GM15510 (cell line): Measurements from ENCODE around the gene SLC12A5.

Source experiments
- POLR2A ChIP-seq: IDR thresholded peaks from 3 replicates; pipeline ENCODE4 v1.6.1; 2011; ENCODE audit warnings: borderline replicate concordance; ENCODE audit not compliant: insufficient read length; ENCODE audit errors: extremely low read depth

Gene SLC12A5

DNA sequence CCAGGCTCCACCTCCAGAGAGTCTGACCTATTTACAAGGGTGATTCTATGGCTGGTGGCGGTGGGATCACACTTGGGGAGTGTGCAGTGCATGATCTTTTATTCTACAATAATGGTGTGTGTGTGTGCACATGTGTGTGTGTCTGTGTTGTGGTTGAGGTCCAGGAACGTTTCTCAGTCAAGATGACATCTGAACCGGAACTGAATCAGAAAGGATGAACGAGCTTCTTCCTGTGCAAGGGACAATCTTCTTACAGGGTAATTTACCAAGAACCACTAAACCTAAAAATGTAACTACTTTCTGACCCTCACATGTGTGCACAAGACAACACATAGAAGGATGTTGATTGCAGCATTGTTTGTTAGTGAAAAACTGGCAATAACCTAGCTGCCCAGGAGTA, 11.7 kb upstream of the SLC12A5 start:
- no peak for TF ChIP-seq POLR2A

DNA sequence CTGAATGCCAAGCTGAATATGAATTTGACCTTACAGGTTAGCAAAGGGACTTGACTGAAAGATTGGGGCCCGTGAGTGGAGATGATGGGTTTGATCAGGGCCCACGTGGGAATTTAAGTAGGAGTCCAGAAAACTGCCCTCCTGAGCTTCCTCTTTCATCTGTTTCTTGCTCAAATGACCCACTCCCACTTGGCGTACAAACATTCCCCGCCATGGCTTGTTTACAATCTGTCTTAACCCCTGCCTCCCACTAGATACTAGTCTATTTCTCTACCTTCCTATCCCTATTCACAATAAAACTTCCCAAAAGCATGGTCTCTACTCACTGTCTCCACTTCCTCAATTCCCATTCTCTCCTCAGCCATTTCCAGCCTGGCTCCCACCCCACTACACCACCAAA, 10.9 kb upstream of the SLC12A5 start:
- TF ChIP-seq POLR2A = no peak

DNA sequence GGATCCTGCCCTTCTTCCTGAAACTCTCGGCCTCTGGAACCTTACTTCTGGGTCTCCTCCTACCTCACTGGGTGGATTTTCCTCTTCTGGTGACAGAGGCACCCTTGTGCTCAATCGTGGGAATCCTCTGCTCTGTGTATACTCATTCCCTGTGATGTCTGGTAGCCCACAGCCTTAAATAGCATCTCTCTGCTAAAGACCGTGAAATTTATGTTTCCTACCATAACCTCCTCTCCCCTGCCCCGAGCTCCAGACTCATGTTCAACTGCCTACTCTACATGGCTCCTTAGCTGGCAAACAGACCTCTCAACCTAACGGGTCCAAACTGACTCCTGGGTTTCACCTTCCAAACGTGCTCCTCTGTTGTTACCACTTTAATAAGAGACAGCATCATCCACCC, 10.4 kb upstream of the SLC12A5 start:
- no peak for TF ChIP-seq POLR2A

DNA sequence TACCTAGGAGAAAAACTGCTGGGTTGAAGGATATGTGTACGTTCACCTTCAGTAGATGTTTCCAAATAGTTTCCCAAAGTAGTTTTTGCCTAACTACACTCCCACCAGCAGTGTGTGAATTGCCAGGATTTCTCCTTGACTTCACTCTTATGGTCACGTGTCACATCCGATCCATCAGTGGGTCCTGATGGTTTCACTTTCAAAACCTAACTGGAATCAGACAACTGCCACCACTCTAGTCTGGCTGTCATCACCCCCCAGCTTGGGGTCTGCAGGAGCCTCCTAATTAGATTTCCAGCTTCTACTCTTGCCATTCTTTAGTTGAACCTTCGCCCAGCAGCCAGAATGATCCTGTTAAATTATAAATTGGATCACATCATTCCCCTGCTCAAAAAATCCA, 8.5 kb upstream of the SLC12A5 start:
- TF ChIP-seq POLR2A = no peak

DNA sequence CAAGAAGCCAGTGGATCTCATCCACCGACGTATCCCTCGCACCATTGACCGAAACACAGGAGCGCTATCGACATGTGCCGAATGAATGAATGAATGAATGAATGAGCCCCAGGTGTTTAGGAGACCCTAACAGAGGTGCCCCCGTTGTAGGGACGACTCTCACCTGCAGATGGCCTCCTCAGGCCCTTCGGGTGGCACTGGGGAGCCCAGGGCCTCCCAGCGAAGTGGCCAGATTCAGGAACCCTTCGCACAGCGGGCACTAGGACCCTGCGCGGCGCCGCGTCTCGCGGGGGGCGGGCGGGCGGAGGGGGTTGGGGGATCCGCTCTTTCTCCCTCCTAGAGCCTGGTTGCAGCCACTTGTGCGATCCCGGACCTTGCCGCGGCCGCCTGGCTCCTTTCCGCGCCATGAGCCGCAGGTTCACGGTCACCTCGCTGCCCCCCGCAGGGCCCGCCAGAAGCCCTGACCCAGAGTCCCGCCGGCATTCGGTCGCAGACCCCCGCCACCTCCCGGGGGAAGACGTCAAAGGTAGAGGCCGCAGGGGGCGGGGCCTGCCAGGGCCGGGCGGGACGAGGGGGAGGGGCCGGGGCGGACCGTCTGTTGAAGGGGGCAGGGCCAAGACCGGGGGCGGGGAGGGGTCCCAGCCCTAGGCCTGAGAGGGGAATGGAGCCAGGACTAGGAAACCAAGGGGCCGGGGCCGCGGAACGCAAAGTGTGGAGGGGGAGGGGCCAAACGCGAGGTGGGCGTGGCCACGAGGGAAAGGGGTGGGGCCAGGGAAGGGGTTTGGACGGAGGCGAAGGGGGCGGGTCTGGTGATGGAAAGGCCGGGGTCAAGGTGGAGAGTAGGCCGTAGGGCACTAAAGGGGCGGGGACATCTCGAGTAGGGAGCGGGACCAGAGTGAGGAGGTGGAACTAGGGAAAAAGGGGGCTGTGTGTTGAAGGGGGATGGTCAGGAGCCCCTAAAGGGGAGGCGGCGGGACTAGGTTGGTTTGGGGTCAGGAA, 7.4 kb upstream of the SLC12A5 start:
- TF ChIP-seq POLR2A = no peak

DNA sequence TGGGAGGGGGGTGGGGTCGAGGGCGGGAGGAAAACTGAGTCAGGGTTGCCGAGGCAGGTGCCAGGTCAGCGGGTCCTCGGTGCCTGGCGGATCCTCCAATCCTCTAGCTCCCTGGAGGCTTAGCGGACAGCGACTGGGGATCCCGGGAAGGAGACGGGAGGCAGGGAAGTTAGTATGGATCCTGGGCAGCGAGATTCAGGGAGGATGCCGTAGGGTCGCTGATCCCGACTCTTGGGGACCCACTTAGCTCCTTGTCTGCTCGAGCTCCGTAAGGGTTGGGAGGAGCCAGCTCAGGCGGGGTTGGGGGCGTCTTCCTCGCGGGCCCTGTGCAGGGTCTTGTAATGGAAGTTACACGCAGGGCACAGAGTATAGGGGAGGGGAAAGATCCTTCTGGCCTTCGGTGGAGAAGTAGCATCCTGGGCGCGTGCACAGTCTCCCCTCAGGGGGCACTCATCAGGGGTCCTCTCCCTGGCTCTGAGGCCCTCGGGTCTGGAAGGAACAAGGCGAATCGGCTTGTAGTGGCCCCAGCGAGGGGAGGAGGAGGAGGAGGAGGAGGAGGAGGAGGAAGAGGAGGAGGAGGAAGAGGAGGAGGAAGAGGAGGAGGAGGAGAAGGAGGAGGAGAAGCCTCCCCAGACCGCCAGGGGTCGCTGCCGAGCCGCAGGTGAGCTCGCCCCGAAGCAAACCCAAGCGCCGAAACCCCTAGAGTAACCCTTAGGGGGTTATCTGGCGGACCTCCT, 6.4 kb upstream of the SLC12A5 start:
- TF ChIP-seq POLR2A = no peak

DNA sequence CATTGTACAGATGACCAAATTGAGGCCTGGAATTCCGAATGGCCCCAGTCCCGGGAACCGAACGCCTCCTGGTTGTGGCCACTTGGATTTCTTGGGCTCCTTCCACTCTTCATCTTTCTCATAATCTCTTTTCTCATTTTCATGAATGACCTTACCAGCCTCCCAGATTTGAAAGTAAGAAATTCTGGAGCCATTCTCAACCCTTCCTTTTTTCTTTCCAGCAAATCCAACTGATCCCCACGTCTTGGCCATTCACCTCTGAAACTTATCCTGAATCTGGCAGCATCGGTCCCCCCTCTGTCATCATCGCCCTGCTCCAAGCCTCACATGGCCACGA, 5.9 kb upstream of the SLC12A5 start:
- TF ChIP-seq POLR2A = no peak

DNA sequence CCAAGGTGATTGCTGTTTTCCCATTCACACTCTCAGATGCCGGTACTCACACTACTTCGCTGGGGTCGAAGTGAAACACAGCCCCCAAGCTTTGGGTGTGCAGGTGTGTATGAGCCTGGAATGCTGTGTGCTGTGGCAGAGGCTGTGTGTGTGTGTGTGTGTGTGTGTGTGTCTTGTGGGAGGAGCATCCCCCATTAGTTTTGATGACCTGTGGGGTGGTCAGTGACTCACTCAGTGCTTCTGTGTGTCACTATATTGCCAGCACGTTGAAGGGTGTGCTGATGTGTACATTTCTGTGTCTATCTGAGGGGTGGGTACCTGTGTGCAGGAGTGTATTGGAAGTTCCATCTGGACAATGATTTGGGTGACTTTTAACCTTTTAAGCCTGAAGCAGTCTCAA, 5.0 kb upstream of the SLC12A5 start:
- TF ChIP-seq POLR2A = no peak

DNA sequence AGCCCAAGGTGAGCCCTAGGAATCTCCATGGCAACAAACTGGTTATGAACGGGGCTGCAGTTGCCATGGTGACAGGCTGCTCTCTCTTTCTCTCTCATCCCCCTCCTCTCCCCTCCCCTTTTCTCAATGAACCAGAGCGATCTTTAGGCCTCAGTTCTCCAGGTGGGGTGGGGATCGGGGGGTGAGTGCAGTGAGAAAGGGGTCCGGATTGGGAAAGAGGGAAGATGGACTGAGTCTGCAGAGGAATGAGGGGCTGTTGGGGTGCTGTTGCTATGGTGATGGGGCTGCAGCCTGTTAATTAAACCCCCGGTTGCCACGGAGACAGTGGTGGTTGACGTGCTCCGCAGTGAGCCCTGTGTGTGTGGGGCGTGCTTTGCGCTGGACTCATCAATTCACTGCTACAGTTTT, 3.6 kb upstream of the SLC12A5 start:
- TF ChIP-seq POLR2A = no peak

DNA sequence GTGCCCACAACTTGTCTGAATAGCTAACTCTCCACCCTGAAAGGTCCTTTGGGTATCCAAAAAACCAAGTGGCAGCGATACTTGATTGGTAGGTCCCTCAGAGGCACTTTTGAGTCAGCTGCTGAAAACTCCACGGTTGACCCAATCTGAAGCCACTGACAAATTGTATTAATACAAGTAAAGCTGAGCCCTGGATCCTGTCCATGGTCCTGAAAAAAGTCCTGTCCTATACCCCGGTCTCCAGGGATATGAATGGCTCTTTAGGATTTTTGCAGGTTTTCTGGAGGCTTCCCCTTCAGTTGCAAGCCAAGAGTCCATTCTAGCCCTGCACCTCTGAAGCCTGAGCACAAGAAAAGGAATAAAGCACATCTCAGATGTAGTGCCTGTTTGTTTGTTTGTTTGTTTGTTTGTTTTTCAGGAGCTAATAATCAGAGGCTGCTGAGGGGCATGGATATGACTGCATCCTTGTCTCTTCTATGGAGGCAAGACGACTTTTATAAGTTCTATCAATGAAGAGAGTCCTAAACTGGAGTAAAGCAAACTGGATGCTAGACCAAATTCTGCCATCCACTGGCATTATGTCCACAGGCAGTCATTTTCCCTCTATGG, 1.7 kb upstream of the SLC12A5 start:
- TF ChIP-seq POLR2A = no peak

DNA sequence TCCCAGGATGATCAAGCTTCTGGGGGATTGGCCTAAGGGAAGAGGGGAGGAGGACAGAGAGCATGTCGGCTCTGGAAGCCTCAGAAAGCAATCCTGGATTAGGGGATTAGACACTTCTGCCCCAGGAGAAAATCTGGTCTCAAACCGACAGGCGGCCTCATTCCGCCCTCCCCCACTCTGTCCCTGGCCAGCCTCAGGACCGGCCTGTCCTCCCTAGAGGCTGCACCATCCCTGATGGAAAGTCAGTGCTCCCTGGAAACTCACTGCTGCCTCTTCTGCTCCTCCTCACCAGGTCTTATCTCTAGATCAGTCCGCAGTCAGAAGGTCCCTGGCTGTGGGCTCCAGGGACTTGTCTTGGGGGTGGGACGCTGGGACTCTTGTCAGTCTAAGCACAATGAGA, 905 bp upstream of the SLC12A5 start:
- TF ChIP-seq POLR2A = no peak

DNA sequence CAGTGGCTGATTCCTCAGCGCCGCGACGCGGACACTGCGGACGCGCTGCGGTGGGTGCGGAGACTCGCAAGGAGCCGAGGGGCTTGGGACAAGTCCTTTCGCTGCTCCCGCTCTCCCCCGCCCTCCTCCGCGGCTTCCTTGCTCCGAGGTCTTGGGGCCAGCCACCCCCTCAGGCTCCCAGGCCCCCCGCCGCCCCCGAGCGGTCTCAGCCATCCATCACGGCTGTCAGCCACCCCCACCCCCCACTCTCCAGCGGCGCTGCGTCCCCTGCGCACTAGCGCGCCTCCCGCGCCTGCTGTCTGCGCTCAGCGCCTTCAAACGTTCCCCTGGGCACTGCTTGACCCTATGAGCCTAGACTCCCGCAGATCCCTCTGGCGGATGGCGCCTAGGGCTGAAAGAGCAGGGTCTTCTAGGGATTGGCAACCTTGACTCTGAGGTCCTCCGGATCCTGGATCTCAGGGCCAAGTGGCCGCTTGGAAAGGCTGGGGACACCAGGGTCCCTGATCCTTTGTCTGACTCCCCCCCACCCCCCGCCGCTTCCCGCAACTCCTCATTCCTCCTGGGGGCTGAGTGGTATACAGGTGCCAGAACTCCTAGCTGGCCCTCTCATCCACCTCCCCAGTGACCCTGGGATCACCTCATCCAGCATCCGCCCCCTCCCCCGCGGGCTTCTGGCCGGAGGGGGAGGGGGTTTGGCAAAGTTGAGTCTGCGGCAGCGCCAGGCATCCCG, 1.4 kb downstream of the SLC12A5 start:
- TF ChIP-seq POLR2A = no peak

DNA sequence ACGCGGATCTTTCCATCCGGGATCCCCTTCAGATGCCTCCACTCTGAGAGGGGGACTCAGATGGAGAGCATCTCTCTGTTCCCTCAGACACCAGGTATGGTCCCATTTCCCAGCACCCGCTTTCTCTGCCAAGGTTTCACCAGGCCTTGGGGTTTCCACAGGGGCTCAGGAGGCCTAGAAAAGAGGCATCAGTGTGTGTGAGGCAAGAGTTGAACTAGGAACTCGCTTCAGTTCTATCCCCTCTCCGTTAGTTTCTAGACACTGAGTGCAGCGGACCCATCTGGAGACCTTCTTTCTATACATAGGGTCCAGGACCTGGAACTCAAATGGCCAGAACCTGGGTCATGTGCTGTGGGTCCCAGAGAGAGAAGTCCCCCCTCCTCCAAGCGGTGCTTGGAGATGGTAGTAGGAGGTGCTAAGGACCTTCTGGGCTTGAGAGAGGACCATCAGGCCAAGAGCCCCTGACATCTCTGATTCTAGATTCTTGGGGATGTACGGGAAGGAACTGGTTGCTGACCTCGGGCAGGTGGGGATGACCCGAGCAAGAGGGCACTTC, 2.1 kb downstream of the SLC12A5 start:
- no peak for TF ChIP-seq POLR2A

DNA sequence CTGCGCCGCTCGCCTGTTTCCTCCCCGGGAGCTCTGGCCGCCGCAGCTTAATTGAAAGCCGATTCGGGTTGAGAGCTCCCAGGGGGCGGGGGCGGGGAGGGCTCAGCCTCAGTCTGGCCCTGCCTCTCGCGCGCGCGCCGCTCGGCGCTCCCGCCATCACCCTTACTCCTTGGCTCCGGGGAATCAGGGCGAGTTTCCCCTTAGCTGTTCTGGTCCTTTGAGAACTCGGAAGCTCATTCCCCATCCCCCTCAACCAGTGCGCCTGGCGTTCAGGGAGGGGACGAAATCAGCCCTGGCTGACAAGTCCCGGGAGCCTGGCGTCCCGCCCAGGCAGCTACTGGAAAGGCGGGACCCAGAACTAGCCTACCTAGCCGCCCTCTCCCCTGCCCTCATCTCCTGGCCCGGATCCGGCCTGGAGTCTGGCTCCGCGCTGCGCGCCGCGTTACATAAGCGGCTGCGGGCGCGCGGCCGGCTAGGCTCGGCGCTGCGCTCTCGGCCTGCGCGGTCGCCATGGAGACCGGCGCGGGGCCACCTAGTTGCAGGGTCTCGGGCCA, 2.8 kb downstream of the SLC12A5 start:
- no peak for TF ChIP-seq POLR2A
